Mucosa of stomach (tissue), 1 donor: ENCODE data around the gene ZNF668.
"Not testable (repeated sequence)": the region's sequence is repeated elsewhere in the genome, so short reads cannot be mapped to it uniquely, and the experiment has no call there.

ENCODE experiments used
- H3K27me3 ChIP-seq: one replicate; pipeline ENCODE4 v1.7.0; 2013; ENCODE audit warnings: mild to moderate bottlenecking, low read length; ENCODE audit not compliant: control insufficient read depth, insufficient read depth
- H3K36me3 ChIP-seq: one replicate; pipeline ENCODE4 v1.7.0; 2013; ENCODE audit warnings: low read length; ENCODE audit not compliant: control insufficient read depth, insufficient read depth
- H3K4me1 ChIP-seq: one replicate; pipeline ENCODE4 v1.7.0; 2013; ENCODE audit warnings: mild to moderate bottlenecking, low read length; ENCODE audit not compliant: control insufficient read depth, insufficient read depth
- H3K4me3 ChIP-seq: one replicate; pipeline ENCODE4 v1.7.0; 2013; ENCODE audit warnings: low read length
- H3K9ac ChIP-seq: one replicate; pipeline ENCODE4 v1.7.0; 2013; ENCODE audit warnings: mild to moderate bottlenecking, low read length, moderate library complexity
- H3K9me3 ChIP-seq: one replicate; pipeline ENCODE4 v1.7.0; 2013; ENCODE audit warnings: mild to moderate bottlenecking, low read length, moderate library complexity; ENCODE audit not compliant: control insufficient read depth
- donor health status: Pancreatic carcinoma.

ZNF668 gene

DNA sequence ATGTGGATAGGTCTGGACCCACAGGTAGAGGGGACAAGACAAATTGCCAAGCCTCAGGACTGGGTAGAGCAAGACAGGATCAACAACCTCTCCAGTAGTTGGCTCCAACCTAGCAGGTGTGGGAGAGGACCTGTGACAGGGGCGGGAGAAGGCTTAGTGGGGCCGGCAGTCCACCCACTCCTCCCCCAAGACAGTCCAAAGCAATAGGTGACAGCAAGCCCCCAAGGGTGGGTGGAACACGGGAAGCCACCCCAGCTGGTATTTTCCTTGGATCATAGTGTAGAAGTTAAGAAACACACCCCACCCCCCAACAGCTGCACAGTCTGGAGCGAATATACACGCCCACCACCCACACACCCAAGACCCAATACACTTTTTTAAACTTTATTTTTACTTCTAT is 44.8 kb downstream of the ZNF668 start:
- Histone ChIP-seq H3K9me3 (no peaks in the 10 kb centered on the region), H3K9ac (no peak overlapping the region), H3K4me3 (no peak overlapping the region), H3K36me3 (no peaks in the 10 kb centered on the region), H3K4me1 (peaks cover 9% of the 10 kb centered on the region), H3K27me3 (no peaks in the 10 kb centered on the region)

DNA sequence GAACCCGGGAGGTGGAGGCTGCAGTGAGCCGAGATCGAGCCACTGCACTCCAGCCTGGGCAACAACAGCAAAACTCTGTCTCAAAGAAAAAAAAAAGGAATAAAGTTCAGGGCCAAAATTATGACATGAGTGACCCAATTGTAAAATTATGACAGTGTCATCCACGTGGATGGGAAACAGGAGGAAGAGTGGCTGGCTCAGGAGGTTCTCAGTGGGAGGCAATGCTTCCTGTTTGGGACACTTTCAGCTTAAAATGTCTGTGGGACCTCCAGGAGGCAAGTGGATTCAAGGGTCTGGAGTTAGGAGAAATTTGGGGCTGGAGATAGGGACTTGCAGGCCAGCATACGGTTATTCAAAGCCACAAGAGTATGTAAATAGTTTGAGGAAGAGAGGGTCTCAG is 48.7 kb downstream of the ZNF668 start:
- no peaks in the 10 kb centered on the region for H3K4me1 ChIP-seq
- no peak overlapping the region for H3K9ac ChIP-seq
- H3K4me3 ChIP-seq: no peak overlapping the region
- H3K27me3 ChIP-seq: no peaks in the 10 kb centered on the region
- H3K9me3 ChIP-seq: no peaks in the 10 kb centered on the region
- H3K36me3 ChIP-seq: no peaks in the 10 kb centered on the region

DNA sequence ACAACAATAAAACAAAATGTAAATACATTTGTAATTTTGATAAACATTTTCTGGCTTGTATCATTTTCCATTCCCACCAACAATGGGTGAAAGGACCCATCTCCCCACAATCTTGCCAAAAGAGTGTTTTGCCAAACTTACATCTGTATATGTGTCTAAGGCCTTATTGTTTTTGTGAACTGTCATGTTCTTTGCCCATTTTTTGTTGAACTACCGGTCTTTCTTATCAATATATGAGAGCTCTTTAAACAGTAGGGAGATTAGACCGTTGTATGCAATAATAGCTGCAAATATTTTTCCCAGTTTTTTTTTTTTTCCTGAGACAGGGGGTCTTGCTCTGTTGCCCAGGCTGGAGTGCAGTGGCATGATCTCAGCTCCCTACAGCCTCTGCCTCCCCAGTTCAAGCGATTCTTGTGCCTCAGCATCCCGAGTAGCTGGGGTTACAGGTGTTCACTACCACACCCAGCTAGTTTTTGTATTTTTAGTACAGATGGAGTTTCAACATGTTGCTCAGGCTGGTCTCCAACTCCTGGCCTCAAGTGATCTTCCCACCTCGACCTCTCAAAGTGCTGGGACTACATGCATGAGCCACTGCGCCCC is 50.3 kb downstream of the ZNF668 start:
- Histone ChIP-seq H3K27me3 (no peaks in the 10 kb centered on the region), H3K4me3 (no peak overlapping the region), H3K4me1 (no peaks in the 10 kb centered on the region), H3K36me3 (no peaks in the 10 kb centered on the region), H3K9me3 (no peaks in the 10 kb centered on the region), H3K9ac (no peak overlapping the region)

DNA sequence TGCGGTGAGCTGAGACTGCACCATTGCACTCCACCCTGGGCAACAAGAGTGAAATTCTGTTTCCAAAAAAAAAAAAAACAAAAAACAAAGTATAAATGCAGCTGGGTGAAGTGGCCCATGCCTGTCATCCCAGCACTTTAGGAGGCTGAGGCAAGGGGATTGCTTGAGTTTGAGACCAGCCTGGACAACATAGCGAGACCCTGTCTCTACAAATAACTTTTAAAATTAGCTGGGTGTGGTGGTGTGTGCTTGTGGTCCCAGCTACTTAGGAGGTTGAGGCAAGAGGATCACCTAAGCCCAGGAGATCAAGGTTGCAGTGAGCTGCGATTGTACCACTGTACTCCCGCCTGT is 50.8 kb downstream of the ZNF668 start:
- no peaks in the 10 kb centered on the region for H3K36me3 ChIP-seq
- H3K4me3 ChIP-seq: no peak overlapping the region
- H3K4me1 ChIP-seq: no peaks in the 10 kb centered on the region
- H3K9me3 ChIP-seq: no peaks in the 10 kb centered on the region
- no peak overlapping the region for H3K9ac ChIP-seq
- H3K27me3 ChIP-seq: no peaks in the 10 kb centered on the region

DNA sequence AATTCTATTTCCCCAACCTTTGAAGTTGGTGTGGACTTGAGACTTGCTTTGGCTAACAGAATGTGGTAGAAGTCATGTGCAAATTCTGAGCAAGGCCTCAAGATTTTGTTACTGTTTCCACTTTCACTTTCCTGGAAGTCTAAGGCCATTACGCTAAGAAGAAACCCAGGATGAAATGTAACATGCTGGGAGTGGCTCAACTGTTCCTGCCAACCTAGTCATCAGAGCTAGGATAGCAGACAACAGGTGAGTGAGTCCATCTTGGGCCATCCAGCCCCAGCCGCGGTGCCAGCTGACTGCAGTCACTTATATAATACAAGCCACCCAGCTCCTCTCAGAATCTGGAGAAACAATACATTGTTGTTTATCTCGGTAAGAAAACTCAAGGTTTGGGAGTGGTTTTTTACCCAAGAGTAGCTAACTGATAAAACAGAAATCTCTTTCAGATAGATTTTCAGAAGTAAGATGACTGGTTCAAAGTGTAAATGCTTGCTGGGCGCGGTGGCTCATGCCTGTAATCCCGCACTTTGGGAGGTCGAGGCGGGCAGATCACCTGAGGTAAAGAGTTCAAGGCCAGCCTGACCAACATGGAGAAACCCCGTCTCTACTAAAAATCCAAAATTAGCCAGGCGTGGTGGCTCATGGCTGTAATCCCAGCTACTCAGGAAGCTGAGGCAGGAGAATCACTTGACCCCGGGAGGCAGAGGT is 51.3 kb downstream of the ZNF668 start:
- H3K4me1 ChIP-seq: no peaks in the 10 kb centered on the region
- no peaks in the 10 kb centered on the region for H3K36me3 ChIP-seq
- H3K9me3 ChIP-seq: no peaks in the 10 kb centered on the region
- no peak overlapping the region for H3K9ac ChIP-seq
- no peak overlapping the region for H3K4me3 ChIP-seq
- H3K27me3 ChIP-seq: no peaks in the 10 kb centered on the region

DNA sequence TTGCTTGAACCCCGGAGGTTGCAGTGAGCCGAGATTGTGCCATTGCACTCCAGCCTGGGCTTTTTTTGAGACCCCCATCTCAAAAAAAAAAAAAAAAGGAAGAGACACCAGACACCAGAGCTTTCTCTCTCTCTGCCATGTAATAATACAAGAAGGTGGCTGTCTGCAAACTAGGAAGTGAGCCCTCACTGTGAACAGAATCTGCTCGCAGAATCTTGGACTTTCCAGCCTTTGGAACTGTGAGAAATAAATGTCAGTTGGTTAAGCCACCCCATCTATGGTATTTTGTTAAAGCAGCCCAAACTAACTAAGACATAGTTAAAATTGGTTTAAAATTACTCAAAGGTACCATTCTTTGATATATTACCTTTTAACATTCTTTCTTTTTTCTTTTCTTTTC is 53.5 kb downstream of the ZNF668 start:
- no peak overlapping the region for H3K9ac ChIP-seq
- no peaks in the 10 kb centered on the region for H3K9me3 ChIP-seq
- no peak overlapping the region for H3K4me3 ChIP-seq
- H3K36me3 ChIP-seq: no peaks in the 10 kb centered on the region
- no peaks in the 10 kb centered on the region for H3K27me3 ChIP-seq
- H3K4me1 ChIP-seq: no peaks in the 10 kb centered on the region

DNA sequence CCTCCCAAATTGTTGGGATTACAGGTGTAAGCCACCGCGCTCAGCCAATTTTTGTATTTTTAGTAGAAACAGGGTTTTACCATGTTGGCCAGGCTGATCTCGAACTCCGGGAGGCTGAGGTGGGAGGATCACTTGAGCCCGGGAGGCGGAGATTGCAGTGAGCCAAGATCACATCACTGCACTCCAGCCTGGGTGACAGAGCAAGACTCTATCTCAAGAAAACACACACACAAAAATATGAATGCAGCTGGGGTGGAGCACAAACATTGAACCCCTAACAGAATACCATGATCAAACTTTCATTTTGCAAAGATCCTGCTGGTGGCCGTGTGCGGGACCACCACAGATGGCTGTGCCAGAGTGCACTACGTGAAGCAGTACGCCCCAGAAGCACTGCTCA is 56.3 kb downstream of the ZNF668 start:
- H3K36me3 ChIP-seq, H3K4me3 ChIP-seq, H3K27me3 ChIP-seq, H3K4me1 ChIP-seq, H3K9ac ChIP-seq, H3K9me3 ChIP-seq: not testable (repeated sequence)

DNA sequence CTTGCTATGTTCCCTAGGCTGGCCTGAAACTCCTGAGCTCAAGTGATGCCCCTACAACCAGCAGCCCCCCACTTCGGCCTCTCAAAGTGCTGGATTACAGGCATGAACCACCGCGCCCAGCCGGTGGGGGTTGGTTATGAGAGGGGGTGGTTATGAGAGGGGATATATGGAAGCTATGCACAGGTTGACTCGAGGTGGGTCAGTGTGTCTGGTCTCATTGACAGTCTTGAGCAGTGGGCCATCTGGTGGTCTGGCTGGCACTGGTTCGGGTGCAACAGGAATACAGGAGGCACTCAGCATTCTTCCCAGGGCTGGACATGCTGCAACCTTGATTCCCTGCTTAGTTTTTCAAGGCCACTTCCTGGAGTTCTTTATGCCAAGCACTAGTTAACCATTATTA is 58.0 kb downstream of the ZNF668 start:
- Histone ChIP-seq H3K27me3 (peaks cover 11% of the 10 kb centered on the region), H3K4me3 (no peak overlapping the region), H3K9me3 (no peaks in the 10 kb centered on the region), H3K36me3 (no peaks in the 10 kb centered on the region), H3K9ac (no peak overlapping the region), H3K4me1 (no peaks in the 10 kb centered on the region)

DNA sequence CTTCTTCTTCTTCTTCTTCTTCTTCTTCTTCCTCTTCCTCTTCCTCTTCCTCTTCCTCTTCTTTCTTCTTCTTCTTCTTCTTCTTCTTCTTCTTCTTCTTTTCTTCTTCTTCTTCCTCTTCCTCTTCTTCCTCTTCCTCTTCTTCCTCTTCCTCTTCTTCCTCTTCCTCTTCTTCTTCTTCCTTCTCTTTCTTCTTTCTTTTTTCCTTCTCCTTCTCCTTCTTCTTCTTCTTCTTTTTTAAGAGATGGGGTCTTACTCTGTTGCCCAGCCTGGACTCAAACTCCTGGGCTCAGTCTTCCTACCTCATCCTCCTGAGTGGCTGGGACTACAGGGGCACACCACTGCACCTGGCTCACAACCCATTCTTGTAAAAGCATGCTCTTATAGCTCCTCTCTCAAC is 60.7 kb downstream of the ZNF668 start:
- not testable (repeated sequence) for H3K9ac ChIP-seq

DNA sequence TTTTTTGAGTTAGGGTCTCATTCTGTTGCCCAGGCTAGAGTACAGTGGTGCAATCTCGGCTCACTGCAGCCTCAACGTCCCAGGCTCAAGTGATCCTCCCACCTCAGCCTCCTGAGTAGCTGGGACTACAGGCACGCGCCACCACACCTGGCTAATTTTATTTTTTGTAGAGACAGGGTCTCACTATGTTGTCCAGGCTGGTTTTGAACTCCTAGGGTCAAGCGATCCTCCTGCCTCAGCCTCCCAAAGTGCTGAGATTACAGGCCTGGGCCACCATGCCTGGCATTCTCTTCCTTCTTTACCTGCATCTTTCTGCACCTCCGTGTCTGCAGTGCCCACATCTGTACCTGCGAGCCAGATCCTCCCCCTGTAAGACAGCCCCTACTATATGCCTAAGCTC is 62.2 kb downstream of the ZNF668 start:
- not testable (repeated sequence) for H3K36me3 ChIP-seq, H3K4me1 ChIP-seq, H3K9me3 ChIP-seq, H3K9ac ChIP-seq, H3K4me3 ChIP-seq
- peaks cover 42% of the 10 kb centered on the region for H3K27me3 ChIP-seq

More for the DNA sequence above, 60.7 kb downstream of the ZNF668 start:
- H3K27me3 ChIP-seq: peaks cover 33% of the 10 kb centered on the region
- H3K36me3 ChIP-seq, H3K9me3 ChIP-seq, H3K4me1 ChIP-seq, H3K4me3 ChIP-seq: not testable (repeated sequence)
